CD14-positive monocyte (primary cell): ENCODE results near the gene MSANTD3. TPM values are rescaled to one million over a fixed set of nuclear protein-coding genes. Genes with fewer than 3 reads are reported as not detected.

Source experiments
- DNase-seq, 3 donors: peaks; one replicate each; pipeline ENCODE4 v3.0.0-alpha.2; 2011 to 2022
- H2AFZ ChIP-seq: 2 replicates; pipeline ENCODE4 v1.6.0; 2012; ENCODE audit warnings: mild to moderate bottlenecking, low read depth, low read length, inconsistent platforms; ENCODE audit not compliant: insufficient read depth, poor library complexity, severe bottlenecking
- H3K27ac ChIP-seq, 2 donors: 1 replicate in 1 of 2; 2 replicates in 1 of 2; pipeline ENCODE4 v1.5.1; 2012 to 2013; ENCODE audit warnings: low read length in 2 of 2, control low read depth in 1 of 2, inconsistent platforms in 1 of 2, low read depth in 1 of 2, mild to moderate bottlenecking in 1 of 2
- H3K27me3 ChIP-seq, 2 donors: one replicate each; pipeline versions ENCODE4 v1.6.0 to v1.6.1; 2011 to 2013; ENCODE audit warnings: low read length in 2 of 2; ENCODE audit not compliant: control insufficient read depth in 2 of 2, insufficient read depth in 2 of 2
- H3K36me3 ChIP-seq, 2 donors: replicated peaks in 1 of 2; 1 replicate in 1 of 2; 2 replicates in 1 of 2; pipeline versions ENCODE4 v1.5.1 to v1.6.1; 2012 to 2013; ENCODE audit warnings: low read length in 2 of 2, control low read depth in 1 of 2, inconsistent platforms in 1 of 2, mild to moderate bottlenecking in 1 of 2; ENCODE audit not compliant: insufficient read depth in 2 of 2, control insufficient read depth in 1 of 2
- H3K4me1 ChIP-seq, 2 donors: 1 replicate in 1 of 2; 2 replicates in 1 of 2; pipeline versions ENCODE4 v1.5.1 to v1.6.1; 2012 to 2013; ENCODE audit warnings: low read length in 2 of 2, control low read depth in 1 of 2, inconsistent platforms in 1 of 2, mild to moderate bottlenecking in 1 of 2, moderate library complexity in 1 of 2; ENCODE audit not compliant: insufficient read depth in 2 of 2, control insufficient read depth in 1 of 2
- H3K4me2 ChIP-seq: replicated peaks from 2 replicates; pipeline ENCODE3; 2012; ENCODE audit warnings: low read length, moderate library complexity, mild to moderate bottlenecking; ENCODE audit not compliant: poor library complexity, severe bottlenecking; ENCODE audit errors: extremely low read depth
- H3K4me3 ChIP-seq, 3 experiments: fragments of 200-600 bp in 1 of 3; sonication (generic) in 1 of 3; replicated peaks in 1 of 3; 1 replicate in 2 of 3; 2 replicates in 1 of 3; pipeline ENCODE4 v1.5.1; 2011 to 2013; ENCODE audit warnings: low read length in 3 of 3, mild to moderate bottlenecking in 3 of 3, control low read depth in 2 of 3, low read depth in 2 of 3, inconsistent platforms in 1 of 3, moderate library complexity in 1 of 3
- H3K79me2 ChIP-seq: 2 replicates; pipeline ENCODE4 v1.6.0; 2012; ENCODE audit warnings: mild to moderate bottlenecking, control low read depth, inconsistent platforms, low read length, moderate library complexity; ENCODE audit not compliant: insufficient read depth
- H3K9ac ChIP-seq: 2 replicates; pipeline ENCODE4 v1.6.0; 2017; ENCODE audit warnings: low read length, mild to moderate bottlenecking; ENCODE audit not compliant: insufficient read depth, poor library complexity, severe bottlenecking
- H3K9me3 ChIP-seq, 2 donors: replicated peaks in 1 of 2; 1 replicate in 1 of 2; 2 replicates in 1 of 2; pipeline versions ENCODE4 v1.5.1 to v1.6.1; 2012 to 2013; ENCODE audit warnings: low read length in 2 of 2, control low read depth in 1 of 2; ENCODE audit not compliant: control insufficient read depth in 1 of 2, insufficient read depth in 1 of 2
- H4K20me1 ChIP-seq: 2 replicates; pipeline ENCODE4 v1.6.0; 2012; ENCODE audit warnings: mild to moderate bottlenecking, low read length, control low read depth, moderate library complexity; ENCODE audit not compliant: insufficient read depth
- H3K27ac Mint-ChIP-seq, 7 donors: one replicate each; pipeline ENCODE4 v1.8.0; 2020; ENCODE audit warnings: mild to moderate bottlenecking in 7 of 7, mixed read lengths in 7 of 7, moderate library complexity in 6 of 7, inconsistent platforms in 2 of 7
- H3K27me3 Mint-ChIP-seq, 3 donors: one replicate each; pipeline ENCODE4 v1.8.0; 2021 to 2022; ENCODE audit warnings: low read depth in 3 of 3, mild to moderate bottlenecking in 3 of 3, mixed read lengths in 3 of 3, moderate library complexity in 3 of 3, inconsistent platforms in 1 of 3
- H3K36me3 Mint-ChIP-seq, 2 donors: one replicate each; pipeline ENCODE4 v1.8.0; 2020; ENCODE audit warnings: mixed read lengths in 2 of 2, inconsistent platforms in 1 of 2, mild to moderate bottlenecking in 1 of 2
- H3K4me1 Mint-ChIP-seq: one replicate; pipeline ENCODE4 v1.8.0; 2020; ENCODE audit warnings: mild to moderate bottlenecking, mixed read lengths
- H3K4me3 Mint-ChIP-seq, 2 donors: one replicate each; pipeline ENCODE4 v1.8.0; 2020; ENCODE audit warnings: mild to moderate bottlenecking in 2 of 2, mixed read lengths in 2 of 2, moderate library complexity in 1 of 2
- H3K9me3 Mint-ChIP-seq, 7 donors: one replicate each; pipeline ENCODE4 v1.8.0; 2020 to 2022; ENCODE audit warnings: mixed read lengths in 7 of 7, mild to moderate bottlenecking in 6 of 7, moderate library complexity in 6 of 7, inconsistent platforms in 2 of 7
- WGBS: methylation state at CpG from one replicate; pipeline ENCODE4 v1.1.5; 2013; ENCODE audit warnings: missing lambda C conversion rate; ENCODE audit not compliant: insufficient coverage; 5-methylcytosine and 5-hydroxymethylcytosine counted together
- intact Hi-C, 2 donors: fragments of 100-400 bp; cut with micrococcal nuclease; formaldehyde crosslinking; loops; one replicate each; pipeline versions ENCODE4 v1.15.0 to v1.15.1; 2023
- polyA plus RNA-seq, 3 donors: library from polyadenylated mRNA; depleted of rRNA in 1 of 3; unstranded in 2 of 3; stranded (reverse) in 1 of 3; fragments of 300-500 nt in 2 of 3; fragments of >200 nt in 1 of 3; fragmentation: Illumina TruSeq in 2 of 3; gene quantifications; 1 replicate in 2 of 3; 2 replicates in 1 of 3; pipeline ENCODE4 v1.2.3, GENCODE V29; 2012 to 2021
- TF ChIP-seq, protein P1 (sequence below): fragments of 200-600 bp; IDR thresholded peaks from one replicate; pipeline ENCODE4 v1.8.0; 2022; ENCODE audit warnings: antibody characterized with exemption, mild to moderate bottlenecking

The MSANTD3 gene
- polyA plus RNA-seq, 3 donors: 0.82 to 1.7 (median 1.1) TPM

DNA sequence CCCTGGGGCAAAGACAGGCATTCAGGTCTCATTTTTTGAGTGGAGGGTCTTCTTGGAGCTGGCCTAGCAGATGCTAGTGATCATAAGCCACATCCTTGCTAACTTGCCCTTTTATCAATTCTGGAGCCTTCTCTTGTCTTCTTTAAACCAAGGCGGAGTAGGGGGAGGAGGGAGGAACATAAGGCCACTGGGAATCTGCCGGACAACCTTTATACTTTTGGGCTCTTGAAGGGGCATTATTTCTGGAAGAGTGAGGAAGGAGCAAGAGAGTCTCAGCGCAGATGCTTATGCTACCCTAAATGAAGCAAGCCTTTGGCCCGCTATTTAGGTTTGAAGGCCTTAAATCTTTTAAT is 48.0 kb downstream of the MSANTD3 start:
- intact Hi-C loops: no loop called here
- H3K9ac ChIP-seq: no peak overlapping the region
- Mint-ChIP-seq H3K9me3 (peaks cover 0 to 4% (median 2%) of the 10 kb centered on the region in 7 donors), H3K27me3 (peaks cover 32 to 49% (median 35%) of the 10 kb centered on the region in 3 donors), H3K27ac (no peak overlapping the region), H3K4me3 (peak overlapping the region in 1 of 2 donors; percentile 10), H3K36me3 (peaks cover 0 to 7% of the 10 kb centered on the region in 2 donors), H3K4me1 (peaks cover 15% of the 10 kb centered on the region)
- DNase-seq: no peak
- H3K79me2 ChIP-seq: no peaks in the 10 kb centered on the region
- H2AFZ ChIP-seq: no peak overlapping the region
- H3K4me3 ChIP-seq: no peak overlapping the region
- no peaks in the 10 kb centered on the region for H3K9me3 ChIP-seq
- H3K36me3 ChIP-seq: no peaks in the 10 kb centered on the region
- peaks cover 19 to 48% of the 10 kb centered on the region in 2 donors for H3K27me3 ChIP-seq
- peaks cover 9 to 17% of the 10 kb centered on the region in 2 donors for H3K4me1 ChIP-seq
- no peaks in the 10 kb centered on the region for H4K20me1 ChIP-seq
- TF ChIP-seq, protein P1, sequence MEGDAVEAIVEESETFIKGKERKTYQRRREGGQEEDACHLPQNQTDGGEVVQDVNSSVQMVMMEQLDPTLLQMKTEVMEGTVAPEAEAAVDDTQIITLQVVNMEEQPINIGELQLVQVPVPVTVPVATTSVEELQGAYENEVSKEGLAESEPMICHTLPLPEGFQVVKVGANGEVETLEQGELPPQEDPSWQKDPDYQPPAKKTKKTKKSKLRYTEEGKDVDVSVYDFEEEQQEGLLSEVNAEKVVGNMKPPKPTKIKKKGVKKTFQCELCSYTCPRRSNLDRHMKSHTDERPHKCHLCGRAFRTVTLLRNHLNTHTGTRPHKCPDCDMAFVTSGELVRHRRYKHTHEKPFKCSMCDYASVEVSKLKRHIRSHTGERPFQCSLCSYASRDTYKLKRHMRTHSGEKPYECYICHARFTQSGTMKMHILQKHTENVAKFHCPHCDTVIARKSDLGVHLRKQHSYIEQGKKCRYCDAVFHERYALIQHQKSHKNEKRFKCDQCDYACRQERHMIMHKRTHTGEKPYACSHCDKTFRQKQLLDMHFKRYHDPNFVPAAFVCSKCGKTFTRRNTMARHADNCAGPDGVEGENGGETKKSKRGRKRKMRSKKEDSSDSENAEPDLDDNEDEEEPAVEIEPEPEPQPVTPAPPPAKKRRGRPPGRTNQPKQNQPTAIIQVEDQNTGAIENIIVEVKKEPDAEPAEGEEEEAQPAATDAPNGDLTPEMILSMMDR: no peak
- H3K4me2 ChIP-seq: no peak overlapping the region
- H3K27ac ChIP-seq: no peak overlapping the region
- WGBS: 100% methylated on average over 2 of the region's 4 CpGs

DNA sequence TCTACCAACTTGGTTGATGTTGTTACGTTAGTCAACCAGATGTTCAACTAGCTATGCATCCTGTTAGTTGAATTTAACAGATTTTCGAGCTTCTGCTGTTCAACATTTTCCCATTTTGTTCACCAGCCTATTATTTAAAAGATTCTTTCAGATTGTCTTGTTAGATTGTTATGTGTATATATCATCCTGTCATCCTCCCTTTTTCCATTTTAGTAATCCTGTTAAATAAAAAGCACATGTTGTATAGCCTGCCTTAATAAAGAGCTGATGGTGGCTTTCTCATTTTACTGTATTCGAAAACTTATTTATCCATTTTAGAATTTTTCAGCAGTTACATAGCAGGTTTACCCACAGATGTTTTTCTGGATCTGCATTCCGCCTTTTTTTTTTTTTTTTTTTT is 50.3 kb downstream of the MSANTD3 start:
- H3K27ac ChIP-seq: no peak overlapping the region
- no peak overlapping the region for H3K4me2 ChIP-seq
- Mint-ChIP-seq H3K9me3 (peaks cover 0 to 4% (median 2%) of the 10 kb centered on the region in 7 donors), H3K36me3 (peaks cover 0 to 7% of the 10 kb centered on the region in 2 donors), H3K27me3 (peaks cover 22 to 29% (median 24%) of the 10 kb centered on the region in 3 donors), H3K4me1 (peaks cover 15% of the 10 kb centered on the region), H3K4me3 (no peak overlapping the region), H3K27ac (no peak overlapping the region)
- H3K36me3 ChIP-seq: no peaks in the 10 kb centered on the region
- intact Hi-C loops: no loop called here
- WGBS: 100% methylated on average over 1 of the region's 4 CpGs
- no peaks in the 10 kb centered on the region for H4K20me1 ChIP-seq
- H3K4me3 ChIP-seq: no peak overlapping the region
- TF ChIP-seq, protein P1: no peak
- no peak for DNase-seq
- H3K4me1 ChIP-seq: peaks cover 9 to 17% of the 10 kb centered on the region in 2 donors
- H3K9me3 ChIP-seq: no peaks in the 10 kb centered on the region
- H2AFZ ChIP-seq: no peak overlapping the region
- H3K27me3 ChIP-seq: peaks cover 13 to 30% of the 10 kb centered on the region in 2 donors
- H3K79me2 ChIP-seq: no peaks in the 10 kb centered on the region
- no peak overlapping the region for H3K9ac ChIP-seq
